Fibroblast of pulmonary artery (primary cell): ENCODE results near the gene KIF16B.
A peak's percentile ranks its signal among the peaks of the same experiment; 100 is the strongest.
"Not testable (repeated sequence)": the region's sequence is repeated elsewhere in the genome, so short reads cannot be mapped to it uniquely, and the experiment has no call there.

ENCODE experiments used
- DNase-seq: peaks from one replicate; pipeline ENCODE4 v3.0.0-alpha.2; 2010; ENCODE audit warnings: low read depth
- H3K4me3 ChIP-seq: replicated peaks from 2 replicates; pipeline ENCODE4 v1.5.1; 2011; ENCODE audit warnings: low read depth, mild to moderate bottlenecking, control low read depth, low read length, moderate library complexity
- CTCF ChIP-seq: IDR thresholded peaks from 2 replicates; pipeline ENCODE4 v1.5.1; 2011; ENCODE audit warnings: mild to moderate bottlenecking, control low read depth, low read length, inconsistent platforms; ENCODE audit errors: missing control alignments

The KIF16B gene

GRCh38 chr20:16608277-16608650 lies 35.0 kb upstream of the KIF16B start:
- DNase-seq, result peak; percentile 73
- no peak overlapping the region for H3K4me3 ChIP-seq
- no peak for TF ChIP-seq CTCF

- no peak overlapping the region for H3K4me3 ChIP-seq
- no peak for TF ChIP-seq CTCF
- DNase-seq, result no peak
These were observed 34.4 kb upstream of the KIF16B start for GRCh38 chr20:16607364-16608276.

GRCh38 chr20:16606468-16607070 lies 33.3 kb upstream of the KIF16B start:
- DNase-seq, result no peak
- H3K4me3 ChIP-seq, result no peak overlapping the region
- TF ChIP-seq CTCF, result no peak

GRCh38 chr20:16601047-16601446 lies 27.8 kb upstream of the KIF16B start:
- H3K4me3 ChIP-seq, result no peak overlapping the region
- no peak for TF ChIP-seq CTCF

GRCh38 chr20:16599257-16599656 lies 26.0 kb upstream of the KIF16B start:
- no peak for DNase-seq
- TF ChIP-seq CTCF, result no peak

More at GRCh38 chr20:16601047-16601446, 27.8 kb upstream of the KIF16B start:
- peak; percentile 44 for DNase-seq

GRCh38 chr20:16596991-16597390 lies 23.7 kb upstream of the KIF16B start:
- no peak for DNase-seq
- no peak for TF ChIP-seq CTCF
- H3K4me3 ChIP-seq, result no peak overlapping the region

More at GRCh38 chr20:16599257-16599656, 26.0 kb upstream of the KIF16B start:
- H3K4me3 ChIP-seq, result no peak overlapping the region

- DNase-seq, H3K4me3 ChIP-seq: not testable (repeated sequence)
These were observed 23.2 kb upstream of the KIF16B start for GRCh38 chr20:16596404-16596803.
